ENCODE data around the gene LTBR.
A peak's percentile ranks its signal among the peaks of the same experiment; 100 is the strongest.

Gene LTBR

GRCh38 chr12:6386038-6386437 is 2.1 kb downstream of the LTBR start:
- DNase-seq = no peak

- DNase-seq = no peak
Measured at GRCh38 chr12:6386491-6386890, 2.5 kb downstream of the LTBR start.

- DNase-seq = no peak
Measured at GRCh38 chr12:6387541-6387940, 3.6 kb downstream of the LTBR start.

GRCh38 chr12:6390084-6390799 is 6.3 kb downstream of the LTBR start:
- no peak for DNase-seq

- no peak for DNase-seq
Measured at GRCh38 chr12:6391013-6391412, 7.1 kb downstream of the LTBR start.

GRCh38 chr12:6392504-6392903 is 8.5 kb downstream of the LTBR start:
- DNase-seq = no peak

GRCh38 chr12:6393109-6393508 is 9.1 kb downstream of the LTBR start:
- DNase-seq = no peak

GRCh38 chr12:6394398-6394797 is 10.4 kb downstream of the LTBR start:
- DNase-seq = no peak

DNA sequence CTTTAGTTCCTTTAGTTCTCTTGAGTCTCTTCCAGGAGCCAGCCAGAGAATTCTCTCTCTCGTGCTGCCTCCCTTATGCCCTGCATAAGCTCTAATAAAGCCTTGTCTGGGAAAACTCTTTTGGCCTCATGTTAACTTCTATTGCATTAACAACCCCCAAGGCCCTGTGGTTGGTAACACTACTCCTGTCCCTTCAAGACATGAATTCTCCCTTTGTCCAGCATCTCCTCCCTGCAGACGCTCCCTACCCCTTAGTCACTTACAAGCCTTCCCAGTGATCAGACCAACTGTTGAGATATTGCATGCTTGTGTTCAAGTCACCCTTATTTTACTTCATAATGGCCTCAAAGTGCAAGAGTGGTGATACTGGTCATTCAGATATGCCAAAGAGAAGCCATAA is 12.1 kb downstream of the LTBR start:
- no peak for DNase-seq

DNA sequence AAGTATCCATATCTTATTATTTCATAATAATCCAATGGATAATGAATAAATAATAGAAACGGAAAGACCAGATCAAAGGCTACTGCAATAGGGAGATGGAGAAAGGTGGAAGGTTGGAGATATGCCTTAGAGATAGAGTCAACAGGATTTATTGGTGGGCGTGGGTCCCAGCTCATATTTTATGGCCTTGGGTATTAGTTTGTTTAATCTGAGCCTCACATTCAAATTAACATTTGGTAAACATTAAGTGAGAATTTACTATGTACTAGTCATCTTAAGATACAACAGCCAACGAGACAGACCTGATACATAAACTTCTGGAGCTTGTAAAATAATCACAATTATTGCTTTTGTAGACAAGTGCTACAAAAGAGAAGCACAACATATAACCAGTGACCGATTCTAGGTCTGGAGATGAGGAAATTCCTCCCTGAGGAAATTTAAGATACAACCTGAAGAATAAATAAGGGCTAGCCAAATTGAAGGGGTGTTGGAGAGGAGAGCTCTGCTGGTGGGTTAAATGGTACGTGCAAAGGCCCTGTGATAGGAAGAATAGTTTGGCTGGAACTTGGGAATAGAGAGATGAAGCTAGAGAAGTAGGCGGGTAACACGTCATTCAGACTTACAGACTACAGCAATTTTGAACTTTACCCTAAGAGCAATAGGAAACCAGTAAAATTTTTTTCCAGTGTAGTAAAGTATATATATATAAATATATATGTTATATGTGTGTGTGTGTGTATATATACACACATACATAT is 16.1 kb downstream of the LTBR start:
- no peak for DNase-seq

DNA sequence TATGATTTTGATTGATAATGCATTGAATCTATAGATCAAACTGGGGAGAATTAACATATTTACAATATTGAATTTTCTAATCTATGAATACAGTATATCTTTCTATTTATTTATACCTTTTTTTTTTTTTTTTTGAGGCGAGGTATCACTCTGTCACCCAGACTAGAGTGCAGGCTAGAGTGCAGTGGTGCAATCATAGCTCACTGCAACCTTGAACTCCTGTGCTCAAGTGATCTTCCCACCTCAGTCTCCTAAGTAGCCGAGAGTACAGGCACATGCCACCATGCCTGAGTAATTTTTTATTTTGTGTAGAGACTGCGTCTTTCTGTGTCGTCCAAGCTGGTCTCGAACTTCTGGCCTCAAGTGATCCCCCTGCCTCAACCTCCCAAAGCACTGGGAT is 20.4 kb downstream of the LTBR start:
- DNase-seq = no peak

DNA sequence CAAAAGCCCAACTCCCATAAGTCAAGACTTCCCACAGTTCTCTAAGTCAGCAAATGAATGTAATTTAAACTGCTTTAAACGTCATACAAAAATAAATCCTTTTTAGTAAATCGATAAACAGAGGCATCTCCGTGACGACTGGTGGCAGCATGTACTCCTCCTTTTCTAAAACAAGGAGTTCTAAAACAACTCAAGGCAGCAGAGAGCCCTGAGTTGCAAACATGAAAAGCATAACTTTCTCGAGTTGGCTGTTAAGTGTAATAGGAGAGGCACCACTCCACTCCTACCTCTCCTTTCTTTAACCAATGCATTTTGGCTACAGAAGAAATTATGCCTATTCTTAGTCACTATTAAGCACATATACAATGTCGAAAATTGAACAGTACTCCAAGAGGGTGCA is 22.0 kb downstream of the LTBR start:
- no peak for DNase-seq

DNA sequence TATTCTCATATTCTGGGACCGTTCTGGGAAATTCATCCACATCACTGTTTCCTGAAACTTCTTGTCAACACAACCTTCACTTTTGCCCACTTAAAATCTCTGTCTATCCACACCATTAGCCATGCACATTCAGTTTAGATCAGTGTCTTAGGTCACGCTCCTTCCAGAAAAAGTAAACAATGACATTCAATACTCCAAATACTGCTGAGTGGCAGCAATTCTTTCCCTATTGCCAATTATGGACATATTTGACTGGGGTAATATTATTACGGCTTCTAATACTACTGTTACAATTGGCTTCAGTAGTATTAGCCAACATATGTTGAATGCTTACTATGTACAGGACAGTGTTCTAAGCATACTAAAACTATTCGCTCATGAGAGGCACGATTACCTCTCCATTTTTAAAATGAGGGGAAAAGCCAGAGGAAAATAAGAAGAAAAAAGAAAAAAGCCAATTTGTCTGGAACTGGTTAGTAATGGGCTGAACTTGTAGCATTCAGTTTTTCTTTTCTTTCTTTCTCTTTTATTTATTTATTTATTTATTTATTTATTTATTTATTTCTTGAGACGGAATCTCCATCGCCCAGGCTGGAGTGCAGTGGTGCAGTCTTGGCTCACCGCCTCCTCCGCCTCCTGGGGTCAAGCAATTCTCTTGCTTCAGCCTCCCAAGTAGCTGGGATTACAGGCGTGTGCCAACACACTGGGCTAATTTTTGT is 23.4 kb downstream of the LTBR start:
- no peak for DNase-seq

DNA sequence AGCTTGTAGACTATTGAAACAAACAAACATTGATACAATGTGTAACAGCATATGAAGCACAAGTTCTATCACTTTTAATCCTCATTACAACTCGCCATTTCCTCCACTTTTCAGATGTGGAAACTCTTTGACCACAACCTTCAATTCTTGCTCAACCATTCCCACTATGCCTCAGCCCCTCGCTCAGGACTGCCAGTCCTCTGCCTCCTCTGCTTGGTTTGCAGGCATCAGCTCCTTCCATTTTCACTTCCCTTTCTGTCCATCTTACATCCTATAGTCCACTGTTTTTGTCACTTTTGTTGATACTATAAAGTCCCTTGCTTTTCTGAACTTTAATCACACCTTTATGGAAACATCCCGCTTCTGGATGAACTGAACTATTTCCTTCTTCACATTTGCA is 32.6 kb downstream of the LTBR start:
- no peak for DNase-seq

DNA sequence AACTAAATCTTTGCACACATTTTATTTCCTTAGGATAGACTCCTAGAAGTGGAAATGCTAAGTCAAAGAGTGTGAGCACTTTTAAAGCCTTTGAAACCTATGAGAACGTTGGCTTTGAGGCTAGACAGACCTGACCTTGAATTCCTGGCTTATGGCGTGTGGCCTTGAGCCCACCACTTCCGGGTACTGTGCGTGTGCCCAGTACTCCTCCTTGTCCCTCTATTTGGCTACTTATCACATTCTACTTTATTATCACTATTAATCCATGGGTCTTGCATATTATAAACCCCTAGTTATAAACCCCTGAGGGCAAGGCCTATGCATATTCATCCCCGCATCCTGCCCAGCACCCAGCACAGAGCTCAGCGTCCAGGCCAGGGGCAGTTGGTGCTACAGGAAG is 34.8 kb downstream of the LTBR start:
- DNase-seq = no peak

- DNase-seq = no peak
Measured at GRCh38 chr12:6420364-6420763, 36.4 kb downstream of the LTBR start.

DNA sequence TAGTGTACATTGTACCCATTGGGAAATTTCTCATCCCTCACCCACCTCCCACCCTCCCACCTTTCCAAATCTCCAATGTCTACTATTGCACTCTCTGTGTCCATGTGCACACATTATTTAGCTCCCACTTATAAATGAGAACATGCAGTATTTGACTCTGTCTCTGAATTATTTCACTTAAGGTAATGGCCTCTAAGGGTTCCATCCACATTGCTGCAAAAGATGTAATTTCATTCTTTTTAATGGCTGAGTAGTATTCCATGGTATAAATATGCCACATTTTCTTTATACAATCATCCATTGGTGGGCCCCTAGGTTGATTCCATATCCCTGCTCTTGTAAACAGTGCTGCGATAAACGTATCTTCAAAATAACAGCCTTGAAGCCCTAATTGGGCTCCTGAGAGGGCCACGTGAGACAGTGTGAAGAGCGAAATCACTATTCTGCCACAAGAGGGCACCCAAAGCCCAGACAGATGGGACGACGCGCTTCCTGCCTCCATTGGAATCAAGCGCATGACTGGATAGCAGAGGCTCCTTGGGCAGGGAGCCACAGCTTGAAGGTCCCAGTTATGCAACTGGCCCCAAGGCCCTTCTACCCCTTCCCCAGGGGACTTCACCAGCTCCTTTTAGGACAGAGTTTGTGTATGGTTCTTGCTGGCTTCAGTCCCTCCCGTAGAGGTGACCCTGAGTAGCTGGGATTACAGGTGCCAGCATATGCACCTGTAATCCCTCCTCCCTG is 39.5 kb downstream of the LTBR start:
- DNase-seq = peak; percentile 85 to 90

DNA sequence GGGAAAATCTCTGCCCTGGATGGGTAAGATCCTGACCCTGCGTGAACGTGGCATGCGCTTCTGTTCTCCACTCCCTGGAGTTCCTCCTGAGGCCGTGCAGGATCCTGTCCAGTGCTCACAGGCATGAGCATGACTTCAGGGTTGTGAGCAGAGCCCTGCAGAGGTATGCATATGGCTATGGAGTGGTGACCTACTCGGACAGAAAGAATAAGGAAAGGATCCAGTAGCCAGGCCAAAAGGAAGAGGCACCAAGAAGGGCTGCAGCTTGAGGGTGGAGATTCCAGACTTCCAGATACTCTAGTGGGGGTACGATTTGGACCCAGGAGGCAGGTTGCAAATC is 40.0 kb downstream of the LTBR start:
- DNase-seq = no peak

- DNase-seq = no peak
Measured at GRCh38 chr12:6424866-6425265, 40.9 kb downstream of the LTBR start.

DNA sequence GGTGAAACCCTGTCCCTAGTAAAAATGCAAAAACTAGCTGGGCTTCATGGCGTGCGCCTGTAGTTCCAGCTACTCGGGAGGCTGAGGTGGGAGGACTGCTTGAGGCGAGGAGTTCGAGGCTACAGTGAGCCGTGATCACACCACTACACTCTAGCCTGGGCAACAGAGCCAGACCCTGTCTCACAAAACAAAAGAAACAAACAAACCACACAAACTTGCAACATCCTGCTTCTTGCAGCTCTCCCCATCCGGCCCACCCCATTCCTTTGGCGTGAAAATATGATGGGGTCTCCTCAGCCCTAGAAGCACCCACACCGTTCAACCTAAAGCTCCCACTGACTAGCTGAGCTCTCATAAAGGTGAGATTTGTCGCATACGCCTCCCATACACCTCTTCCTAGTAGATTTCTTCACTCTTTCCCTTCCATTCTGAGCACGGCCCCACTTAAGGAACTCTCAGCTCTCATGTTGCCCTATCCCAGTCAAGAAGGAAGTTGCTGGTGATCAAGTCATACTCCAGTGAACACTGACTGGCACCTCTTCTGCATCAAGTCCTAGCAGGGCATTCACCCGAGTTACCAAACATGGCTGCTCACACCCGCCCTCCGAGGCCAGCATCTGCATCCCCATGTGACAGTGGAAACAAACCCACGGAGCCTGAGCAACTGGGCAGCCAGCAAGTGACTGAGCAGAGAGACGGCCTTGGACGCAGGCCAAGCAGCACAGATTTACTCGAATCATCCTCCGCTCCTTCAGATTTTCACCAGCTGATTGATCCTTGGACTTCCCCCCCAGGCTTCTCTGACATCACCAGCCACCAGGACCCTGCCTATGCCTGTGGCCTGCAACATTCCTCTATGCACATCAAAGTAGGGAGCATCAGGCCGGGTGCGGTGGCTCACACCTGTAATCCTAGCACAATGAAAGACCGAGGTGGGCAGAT is 41.9 kb downstream of the LTBR start:
- peak in 1 of 2 donors; percentile 36 for DNase-seq

DNA sequence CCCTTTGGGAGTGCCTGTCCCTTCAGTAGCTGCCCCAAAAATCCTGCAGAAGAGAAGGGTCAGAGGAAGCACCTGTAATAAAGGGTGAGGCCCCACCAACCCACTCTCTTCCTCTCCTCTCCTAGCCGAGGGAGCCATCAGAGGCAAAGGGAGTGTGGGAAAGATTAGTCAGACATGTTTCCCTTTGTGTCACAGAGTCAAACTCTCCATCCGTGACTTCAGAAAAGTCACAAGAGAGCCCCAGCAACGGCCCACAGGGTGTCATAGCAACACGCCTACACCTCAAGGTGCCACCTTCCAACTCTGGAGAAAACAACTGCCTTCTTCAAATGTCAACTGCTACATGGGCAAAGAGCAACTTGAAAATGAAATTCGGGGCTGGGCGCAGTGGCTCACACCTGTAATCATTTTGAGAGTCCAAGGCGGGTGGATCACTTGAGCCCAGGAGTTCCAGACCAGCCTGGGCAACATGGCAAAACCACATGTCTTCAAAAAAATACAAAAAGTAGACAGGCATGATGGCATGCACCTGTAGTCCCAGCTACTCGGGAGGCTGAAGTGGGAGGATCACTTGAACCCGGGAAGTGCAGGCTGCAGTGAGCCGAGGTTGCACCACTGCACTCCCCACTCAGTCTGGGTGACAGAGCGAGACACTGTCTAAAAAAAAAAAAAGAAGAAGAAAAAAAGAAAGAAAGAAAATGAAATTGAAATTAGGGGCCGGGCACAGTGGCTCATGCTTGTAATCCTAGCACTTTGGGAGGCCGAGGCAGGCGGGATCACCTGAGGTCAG is 43.1 kb downstream of the LTBR start:
- DNase-seq = peak; percentile 79 to 82

Data from CD4-positive, alpha-beta T cell treated with Interferon alpha-2 for 1 hour (primary cell).